Measurements from ENCODE around the gene BRF1. TPM values are rescaled to one million over a fixed set of nuclear protein-coding genes. Genes with fewer than 3 reads are reported as not detected.

Gene BRF1
- total RNA-seq, 2 experiments from 2014 or later: 23.7 to 26.4 TPM

DNA sequence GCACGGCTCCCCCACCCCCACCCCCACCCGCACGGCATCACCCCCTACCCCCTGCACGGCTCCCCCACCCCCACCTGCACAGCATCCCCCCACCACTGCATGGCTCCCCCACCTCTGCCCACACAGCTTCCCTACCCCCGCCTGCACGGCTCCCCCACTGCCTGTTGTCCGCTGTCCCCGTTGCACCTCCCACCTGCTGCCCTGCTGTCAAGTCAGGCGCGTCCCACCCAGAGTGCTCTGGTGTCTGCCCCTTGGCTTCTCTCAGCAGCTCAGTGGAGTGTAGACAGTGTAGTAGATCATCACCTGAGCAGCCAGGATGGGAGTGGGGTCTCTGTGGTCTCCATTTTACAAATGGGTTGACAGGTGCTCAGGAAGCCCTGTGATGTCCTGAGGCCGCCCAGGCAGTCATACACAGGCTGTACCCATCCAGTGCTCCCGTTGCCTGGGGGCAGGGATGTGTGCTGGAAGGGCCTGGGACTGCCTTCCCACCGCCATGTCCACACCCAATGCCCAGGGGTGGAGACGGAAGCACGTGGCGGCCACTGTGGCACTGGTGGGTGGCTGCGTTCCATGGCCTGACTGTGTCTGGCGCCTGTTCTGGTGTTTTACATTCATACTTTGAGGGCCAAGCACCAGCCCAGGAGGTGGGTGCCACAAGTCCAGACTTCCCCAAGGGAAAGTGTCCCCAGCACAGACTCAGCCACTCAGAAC is 46.2 kb upstream of the BRF1 start:
- Histone ChIP-seq H3K9me2 (ENCODE audit: insufficient read depth, low read length) (no peaks in the 10 kb centered on the region), H4K20me1 (ENCODE audit: insufficient read depth, low read length) (no peaks in the 10 kb centered on the region; the same call in 1 of the 2 replicates), H3K4me2 (ENCODE audit: low read length) (no peak overlapping the region), H3K9me3 (ENCODE audit: low read length) (no peaks in the 10 kb centered on the region), H3K4me1 (ENCODE audit: insufficient read depth, low read length, poor library complexity, severe bottlenecking) (no peaks in the 10 kb centered on the region), H2AFZ (ENCODE audit: low read length) (no peak overlapping the region), H3K79me2 (ENCODE audit: insufficient read depth, low read depth, low read length) (no peaks in the 10 kb centered on the region), H3K27ac (ENCODE audit: low read depth, low read length, poor library complexity, severe bottlenecking) (no peak overlapping the region), H3K4me3 (ENCODE audit: low read depth, low read length, poor library complexity, severe bottlenecking) (no peak overlapping the region), H3K36me3 (ENCODE audit: insufficient read depth, low read length) (no peaks in the 10 kb centered on the region)
- no peak for TF ChIP-seq EZH2phosphoT487 (IDR thresholded peaks at IDR 0.05; ENCODE audit: borderline replicate concordance, low read depth, low read length)
- TF ChIP-seq, protein P1, sequence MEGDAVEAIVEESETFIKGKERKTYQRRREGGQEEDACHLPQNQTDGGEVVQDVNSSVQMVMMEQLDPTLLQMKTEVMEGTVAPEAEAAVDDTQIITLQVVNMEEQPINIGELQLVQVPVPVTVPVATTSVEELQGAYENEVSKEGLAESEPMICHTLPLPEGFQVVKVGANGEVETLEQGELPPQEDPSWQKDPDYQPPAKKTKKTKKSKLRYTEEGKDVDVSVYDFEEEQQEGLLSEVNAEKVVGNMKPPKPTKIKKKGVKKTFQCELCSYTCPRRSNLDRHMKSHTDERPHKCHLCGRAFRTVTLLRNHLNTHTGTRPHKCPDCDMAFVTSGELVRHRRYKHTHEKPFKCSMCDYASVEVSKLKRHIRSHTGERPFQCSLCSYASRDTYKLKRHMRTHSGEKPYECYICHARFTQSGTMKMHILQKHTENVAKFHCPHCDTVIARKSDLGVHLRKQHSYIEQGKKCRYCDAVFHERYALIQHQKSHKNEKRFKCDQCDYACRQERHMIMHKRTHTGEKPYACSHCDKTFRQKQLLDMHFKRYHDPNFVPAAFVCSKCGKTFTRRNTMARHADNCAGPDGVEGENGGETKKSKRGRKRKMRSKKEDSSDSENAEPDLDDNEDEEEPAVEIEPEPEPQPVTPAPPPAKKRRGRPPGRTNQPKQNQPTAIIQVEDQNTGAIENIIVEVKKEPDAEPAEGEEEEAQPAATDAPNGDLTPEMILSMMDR (conservative IDR thresholded peaks at IDR 0.05; ENCODE audit: low read length): no peak
- intact Hi-C loops (cut with micrococcal nuclease; ENCODE audit: unreplicated experiment): no loop called here
- CTCF ChIA-PET (ENCODE audit: unreplicated experiment): interaction anchor here (0.6 kb wide), 1 partner anchor 378 kb away, joined by 3 read pairs; no protein-coding TSS in a partner anchor
- DNase-seq (ENCODE audit: low spot score): peak; percentile 28
- BruUV-seq (replicated peaks): no TSS peak
- POLR2A ChIA-PET: no interaction called here

DNA sequence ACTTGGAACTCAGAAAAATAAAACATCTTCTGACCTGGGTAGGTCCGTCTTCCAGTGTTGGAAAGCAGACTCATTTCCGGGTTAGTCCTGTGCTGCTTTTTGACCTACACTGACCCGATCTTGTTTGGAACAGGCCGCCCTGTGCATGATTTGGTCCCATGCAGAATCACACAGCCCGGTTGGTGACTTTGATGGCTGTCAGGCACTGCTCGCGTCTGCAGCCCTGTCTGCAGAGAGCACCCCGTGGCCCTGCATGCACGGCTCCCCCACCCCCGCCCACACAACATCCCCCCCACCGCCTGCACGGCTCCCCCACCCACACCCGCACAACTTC is 45.4 kb upstream of the BRF1 start:
- no peaks in the 10 kb centered on the region for H3K9me2 ChIP-seq (ENCODE audit: insufficient read depth, low read length)
- H3K27ac ChIP-seq (ENCODE audit: low read depth, low read length, poor library complexity, severe bottlenecking): no peak overlapping the region
- no peak for DNase-seq (ENCODE audit: low spot score)
- no peak overlapping the region for H3K4me3 ChIP-seq (ENCODE audit: low read depth, low read length, poor library complexity, severe bottlenecking)
- no TSS peak for BruUV-seq (replicated peaks)
- no peak for TF ChIP-seq EZH2phosphoT487 (IDR thresholded peaks at IDR 0.05; ENCODE audit: borderline replicate concordance, low read depth, low read length)
- TF ChIP-seq, protein P1 (conservative IDR thresholded peaks at IDR 0.05; ENCODE audit: low read length): no peak
- no peaks in the 10 kb centered on the region for H3K4me1 ChIP-seq (ENCODE audit: insufficient read depth, low read length, poor library complexity, severe bottlenecking)
- CTCF ChIA-PET (ENCODE audit: unreplicated experiment): no interaction called here
- no peaks in the 10 kb centered on the region for H3K9me3 ChIP-seq (ENCODE audit: low read length)
- no peaks in the 10 kb centered on the region for H3K36me3 ChIP-seq (ENCODE audit: insufficient read depth, low read length)
- H2AFZ ChIP-seq (ENCODE audit: low read length): no peak overlapping the region
- POLR2A ChIA-PET: no interaction called here
- H3K4me2 ChIP-seq (ENCODE audit: low read length): no peak overlapping the region
- H3K79me2 ChIP-seq (ENCODE audit: insufficient read depth, low read depth, low read length): no peaks in the 10 kb centered on the region
- H4K20me1 ChIP-seq (ENCODE audit: insufficient read depth, low read length): no peaks in the 10 kb centered on the region; the same call in 1 of the 2 replicates
- intact Hi-C loops (cut with micrococcal nuclease; ENCODE audit: unreplicated experiment): no loop called here

GRCh38 chr14:105343194-105343593 is 42.4 kb upstream of the BRF1 start:
- Histone ChIP-seq H3K9me3 (ENCODE audit: low read length) (no peaks in the 10 kb centered on the region), H4K20me1 (ENCODE audit: insufficient read depth, low read length) (no peaks in the 10 kb centered on the region), H3K79me2 (ENCODE audit: insufficient read depth, low read depth, low read length) (no peaks in the 10 kb centered on the region), H3K27ac (ENCODE audit: low read depth, low read length, poor library complexity, severe bottlenecking) (no peak overlapping the region), H3K4me1 (ENCODE audit: insufficient read depth, low read length, poor library complexity, severe bottlenecking) (no peaks in the 10 kb centered on the region), H3K36me3 (ENCODE audit: insufficient read depth, low read length) (no peaks in the 10 kb centered on the region), H3K4me2 (ENCODE audit: low read length) (no peak overlapping the region), H2AFZ (ENCODE audit: low read length) (no peak overlapping the region), H3K4me3 (ENCODE audit: low read depth, low read length, poor library complexity, severe bottlenecking) (no peak overlapping the region), H3K9me2 (ENCODE audit: insufficient read depth, low read length) (no peaks in the 10 kb centered on the region)
- ChIA-PET POLR2A (interaction anchor here (0.6 kb wide), 1 partner anchor 56 kb away, joined by 4 read pairs; no protein-coding TSS in a partner anchor), CTCF (ENCODE audit: unreplicated experiment) (no interaction called here)
- DNase-seq (ENCODE audit: low spot score): no peak
- BruUV-seq (replicated peaks): no TSS peak
- no peak for TF ChIP-seq EZH2phosphoT487 (IDR thresholded peaks at IDR 0.05; ENCODE audit: borderline replicate concordance, low read depth, low read length)
- TF ChIP-seq, protein P1 (conservative IDR thresholded peaks at IDR 0.05; ENCODE audit: low read length): no peak
- intact Hi-C loops (cut with micrococcal nuclease; ENCODE audit: unreplicated experiment): no loop called here

All from OCI-LY7 (cell line).